Renal cortex interstitium (tissue), 11 donors: ENCODE measurements around the gene KIF7. TPM values are rescaled to one million over a fixed set of nuclear protein-coding genes. Genes with fewer than 3 reads are reported as not detected.

ENCODE experiments used
- DNase-seq, 11 donors: peaks; one replicate each; pipeline ENCODE4 v3.0.0-alpha.2; 2013; ENCODE audit warnings: low read depth in 9 of 11, low spot score in 4 of 11; ENCODE audit errors: extremely low read depth in 1 of 11
- polyA plus RNA-seq, 3 donors: library from polyadenylated mRNA; unstranded; fragments of 120-200 nt; gene quantifications; one replicate each; pipeline ENCODE4 v1.2.1, GENCODE V29; 2013; ENCODE audit not compliant: insufficient read length in 3 of 3

The KIF7 gene
- polyA plus RNA-seq, 3 donors, result 9.3 to 14.2 (median 13.9) TPM

GRCh38 chr15:89630974-89631901, 24.0 kb downstream of the KIF7 start:
- DNase-seq, result no peak

- no peak for DNase-seq
These were observed 25.0 kb downstream of the KIF7 start for GRCh38 chr15:89630260-89630659.

GRCh38 chr15:89629829-89630228, 25.4 kb downstream of the KIF7 start:
- no peak for DNase-seq

- DNase-seq, result no peak
These were observed 26.2 kb downstream of the KIF7 start for GRCh38 chr15:89628806-89629715.

GRCh38 chr15:89628301-89628700, 27.0 kb downstream of the KIF7 start:
- no peak for DNase-seq

- DNase-seq, result no peak
These were observed 27.9 kb downstream of the KIF7 start for GRCh38 chr15:89627256-89627970.

- DNase-seq, result no peak
These were observed 29.6 kb downstream of the KIF7 start for GRCh38 chr15:89625716-89626115.

- DNase-seq, result no peak
These were observed 32.1 kb downstream of the KIF7 start for GRCh38 chr15:89623165-89623564.

- DNase-seq, result no peak
These were observed 33.7 kb downstream of the KIF7 start for GRCh38 chr15:89621547-89621946.

GRCh38 chr15:89616228-89616627, 39.0 kb downstream of the KIF7 start:
- DNase-seq, result no peak

GRCh38 chr15:89615135-89615534, 40.1 kb downstream of the KIF7 start:
- no peak for DNase-seq

- no peak for DNase-seq
These were observed 41.1 kb downstream of the KIF7 start for GRCh38 chr15:89614164-89614563.

GRCh38 chr15:89613031-89613430, 42.2 kb downstream of the KIF7 start:
- no peak for DNase-seq

GRCh38 chr15:89611317-89611716, 44.0 kb downstream of the KIF7 start:
- no peak for DNase-seq

- no peak for DNase-seq
These were observed 56.2 kb downstream of the KIF7 start for GRCh38 chr15:89599021-89599420.

GRCh38 chr15:89593018-89593417, 62.2 kb downstream of the KIF7 start:
- DNase-seq, result no peak

- DNase-seq, result no peak
These were observed 63.4 kb downstream of the KIF7 start for GRCh38 chr15:89591834-89592233.

- DNase-seq, result no peak
These were observed 67.3 kb downstream of the KIF7 start for GRCh38 chr15:89587955-89588354.

GRCh38 chr15:89586651-89587050, 68.6 kb downstream of the KIF7 start:
- no peak for DNase-seq
